GM21737 (cell line): Measurements from ENCODE around the gene SVIP.

Experiments used
- ATAC-seq: cut with Tn5 transposase; IDR thresholded peaks from one replicate; pipeline ENCODE4 v1.9.1; 2021; ENCODE audit warnings: mild to moderate bottlenecking, moderate library complexity; ENCODE audit not compliant: unreplicated experiment

SVIP gene

GRCh38 chr11:22829231-22830081 lies at the start of gene SVIP:
SVIP (minus strand) TSS chr11:22829801; CDS start chr11:22829748, 53 bp downstream.
- peak; percentile 96 for ATAC-seq

DNA sequence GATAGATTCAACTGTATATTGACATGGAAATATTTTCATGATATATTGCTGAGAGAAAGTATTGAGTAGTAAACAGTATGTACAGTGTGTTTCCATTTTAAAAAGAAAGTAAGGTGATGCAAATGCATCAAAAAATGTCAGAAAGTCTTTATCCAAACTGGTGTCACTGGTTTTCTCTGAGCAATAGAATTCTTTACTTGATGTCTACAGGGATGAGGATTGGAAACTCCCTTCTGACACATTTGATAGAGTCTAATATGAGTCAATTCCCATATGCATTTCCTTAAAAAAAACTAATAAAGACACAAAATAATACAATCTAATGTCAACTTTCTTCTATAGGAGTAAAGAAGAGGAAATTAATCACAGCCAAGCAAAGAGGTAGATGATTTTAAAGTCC lies 49.0 kb upstream of the SVIP start:
- ATAC-seq, result no peak

DNA sequence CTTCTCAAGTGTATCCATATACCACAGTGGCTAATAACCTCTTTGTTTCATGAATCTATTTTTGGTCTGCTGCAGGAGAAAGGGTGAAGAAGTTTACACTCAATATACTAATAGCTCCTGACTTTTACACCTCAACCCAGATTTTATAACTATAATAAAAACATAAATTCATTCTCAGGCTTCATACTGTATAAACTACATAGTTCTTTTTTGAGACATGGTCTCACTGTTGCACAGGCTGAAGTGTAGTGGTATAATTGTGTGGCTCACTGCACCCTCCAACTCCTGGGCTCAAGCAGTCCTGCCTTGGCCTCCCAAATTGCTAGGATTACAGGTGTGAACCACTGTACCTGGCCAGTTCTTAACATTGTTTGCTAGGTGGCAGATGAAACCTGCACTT lies 48.4 kb upstream of the SVIP start:
- no peak for ATAC-seq

GRCh38 chr11:22875869-22876473 lies 46.4 kb upstream of the SVIP start:
- ATAC-seq, result peak; percentile 98

DNA sequence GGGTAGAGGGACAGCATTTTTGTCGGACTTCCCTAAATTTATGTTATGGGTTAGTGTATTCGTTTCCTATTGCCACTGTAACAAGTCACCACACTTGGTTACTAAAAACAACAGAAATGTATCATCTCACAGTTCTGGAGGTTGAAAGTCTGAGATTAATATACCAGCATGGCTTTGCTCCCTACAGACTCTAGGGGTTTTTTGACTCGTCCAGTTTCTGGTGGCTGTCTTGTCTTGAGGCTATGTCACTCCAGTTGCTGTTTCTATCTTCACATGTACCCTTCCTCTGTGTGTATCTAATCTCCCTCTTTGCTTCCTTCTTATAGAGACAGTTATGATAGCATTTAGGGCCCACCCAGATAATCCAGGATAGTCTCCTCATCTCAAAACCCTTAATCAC lies 39.7 kb upstream of the SVIP start:
- ATAC-seq, result no peak

- no peak for ATAC-seq
These were observed 30.6 kb upstream of the SVIP start, which contains the start of gene CCDC179 for GRCh38 chr11:22860241-22860640. CCDC179 (minus strand) TSS chr11:22860474; CDS start chr11:22860421, 53 bp downstream.

GRCh38 chr11:22859756-22860155 lies 30.2 kb upstream of the SVIP start:
- ATAC-seq, result no peak

- ATAC-seq, result no peak
These were observed 21.9 kb upstream of the SVIP start for GRCh38 chr11:22851477-22851876.

DNA sequence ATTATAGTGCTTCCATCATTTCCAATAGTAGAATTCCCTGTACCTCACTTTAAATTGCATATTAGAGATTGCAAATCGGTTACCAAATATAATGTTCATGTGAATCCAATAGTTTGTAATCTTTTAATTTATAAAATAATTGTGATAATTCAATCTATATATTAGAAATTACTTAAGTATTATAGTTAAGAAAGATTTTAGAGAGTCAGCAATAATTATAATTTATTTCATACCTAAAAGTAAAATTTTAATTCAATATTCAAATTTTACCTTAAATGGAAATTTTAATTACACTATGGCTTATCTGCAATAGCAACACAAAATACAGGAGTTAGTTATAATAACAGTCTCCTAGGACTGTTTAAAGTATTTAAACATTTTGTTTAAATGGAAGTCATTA lies 17.1 kb upstream of the SVIP start:
- ATAC-seq, result no peak

DNA sequence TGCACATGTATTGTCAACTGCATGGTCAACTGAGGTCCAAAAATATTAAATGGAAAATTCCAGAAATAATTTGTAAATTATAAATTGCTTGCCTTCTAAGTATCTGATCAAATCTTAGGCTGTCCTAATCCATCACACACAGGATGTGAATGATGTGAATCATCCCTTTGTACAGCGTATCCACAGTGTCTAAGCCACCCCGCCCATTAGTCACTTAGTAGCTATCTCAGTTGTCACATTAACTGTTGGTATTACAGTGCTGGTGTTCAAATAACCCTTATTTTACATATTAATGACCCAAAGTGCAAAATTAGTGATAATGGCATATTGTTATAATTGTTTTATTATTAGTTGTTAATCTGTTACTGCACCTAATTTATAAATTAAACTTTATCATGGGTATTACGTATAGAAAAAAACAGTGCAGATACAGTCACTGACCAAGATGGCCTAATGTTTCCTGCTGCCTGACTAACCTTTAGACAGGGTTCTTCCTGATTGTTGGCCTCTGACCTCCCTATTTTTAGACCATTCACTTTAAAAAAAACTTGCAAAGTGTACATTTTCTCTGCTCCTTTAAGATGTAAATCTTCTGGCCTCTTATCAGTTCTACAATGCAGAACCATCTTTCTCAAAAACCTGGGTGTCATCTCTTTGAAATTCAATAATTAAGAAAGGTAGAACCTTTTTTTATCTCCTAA lies 2.9 kb upstream of the SVIP start:
- ATAC-seq, result no peak

GRCh38 chr11:22830082-22830414 lies 447 bp upstream of the SVIP start:
- no peak for ATAC-seq

DNA sequence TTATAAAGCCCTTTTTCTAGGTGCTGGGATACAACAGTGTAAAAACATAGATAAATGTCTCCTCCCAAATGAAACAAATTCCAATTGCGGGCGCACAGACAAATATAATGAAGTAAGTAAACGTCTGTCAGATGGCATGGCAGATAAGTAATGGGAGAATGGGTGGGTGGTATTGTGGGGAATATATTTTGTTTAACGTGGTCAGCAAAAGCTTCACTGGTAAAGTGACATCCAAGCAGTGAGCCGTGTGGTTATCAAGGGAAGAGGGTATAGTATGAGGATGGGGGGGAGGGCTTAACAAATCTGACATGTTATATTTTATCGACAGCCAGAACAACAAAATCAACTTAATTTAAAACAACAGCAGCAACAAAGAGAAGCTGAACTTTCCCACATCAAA lies 1.2 kb downstream of the SVIP start:
- ATAC-seq, result no peak

DNA sequence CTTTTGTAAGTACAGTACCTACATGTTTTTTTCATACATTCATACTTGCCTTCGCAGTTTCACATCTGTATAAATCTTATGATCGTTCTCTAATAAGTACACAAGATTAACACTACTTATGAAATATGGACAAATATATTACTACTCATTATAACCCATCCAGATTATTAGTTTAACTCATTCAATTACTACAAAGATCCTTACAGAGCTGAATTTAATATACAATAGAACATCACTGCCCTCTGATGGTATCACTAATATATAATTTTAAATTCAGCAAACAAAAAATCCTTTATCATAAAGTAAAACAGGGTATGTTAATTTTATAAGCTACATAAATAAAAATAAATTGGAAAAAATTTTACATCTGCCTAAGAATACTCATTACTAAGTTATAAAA lies 7.4 kb downstream of the SVIP start:
- no peak for ATAC-seq

GRCh38 chr11:22809893-22810292 lies 19.7 kb downstream of the SVIP start:
- ATAC-seq, result no peak

DNA sequence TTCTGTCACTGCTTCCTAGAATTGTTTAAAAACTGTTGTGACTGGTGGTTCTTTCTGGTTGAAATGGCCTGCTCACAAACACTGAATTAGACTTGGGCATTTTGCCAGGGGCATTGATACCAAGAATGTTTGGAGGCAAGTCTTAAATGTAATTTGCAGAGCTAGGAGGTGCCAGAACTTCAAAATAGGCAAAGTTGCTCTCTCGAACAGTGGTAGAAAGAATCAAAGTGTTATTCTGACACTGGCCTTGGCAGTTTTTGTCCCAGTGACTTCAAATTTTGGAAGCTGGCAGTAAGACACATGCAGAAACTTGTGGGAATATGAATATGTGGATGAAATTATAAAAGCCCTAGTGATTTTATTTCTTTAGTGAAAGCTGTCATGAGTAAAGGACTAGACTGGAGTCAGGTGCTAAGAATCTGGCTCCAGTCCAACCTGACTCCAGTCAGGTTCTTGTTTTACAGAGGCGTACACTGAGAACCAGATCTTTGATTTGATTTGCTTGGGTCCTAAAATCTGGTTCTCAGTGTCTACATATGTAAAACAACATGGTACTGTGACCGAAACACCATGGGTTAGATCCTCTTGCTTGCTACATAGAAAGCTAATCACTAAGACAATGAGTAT lies 20.9 kb downstream of the SVIP start:
- ATAC-seq, result peak; percentile 14

DNA sequence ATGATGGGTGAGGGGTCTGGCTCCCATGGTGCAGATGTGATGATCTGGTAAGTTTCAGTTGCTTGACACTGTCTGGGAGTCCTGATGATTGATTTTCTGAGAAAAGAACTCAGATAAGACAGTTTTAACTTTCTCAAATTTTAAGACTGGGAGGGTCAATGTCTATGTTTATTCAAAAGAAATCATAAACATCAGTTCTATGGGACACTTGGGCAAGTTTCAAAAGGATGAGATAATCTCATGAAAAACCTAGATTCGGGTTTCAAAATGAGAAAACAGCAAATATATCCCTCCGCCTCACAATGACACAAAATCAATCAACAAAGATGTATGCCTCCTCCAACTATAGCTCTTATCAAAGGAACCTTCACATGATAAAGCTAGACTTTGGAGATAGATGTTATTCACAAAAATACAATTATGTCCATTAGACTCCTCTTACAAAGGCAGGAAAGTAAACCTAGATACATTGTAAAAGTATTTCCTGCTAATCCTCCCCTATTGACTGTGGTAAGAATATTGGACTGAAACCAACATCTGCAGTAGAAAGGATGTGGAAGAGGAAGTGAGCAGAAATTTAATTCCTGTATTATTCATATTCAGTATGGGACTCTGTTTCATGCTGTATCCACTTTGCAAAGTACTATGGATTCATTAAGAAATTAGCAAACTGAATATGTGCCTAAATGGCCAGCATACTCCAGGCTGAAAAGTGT lies 21.6 kb downstream of the SVIP start:
- ATAC-seq, result peak; percentile 91

GRCh38 chr11:22807391-22807790 lies 22.2 kb downstream of the SVIP start:
- no peak for ATAC-seq

DNA sequence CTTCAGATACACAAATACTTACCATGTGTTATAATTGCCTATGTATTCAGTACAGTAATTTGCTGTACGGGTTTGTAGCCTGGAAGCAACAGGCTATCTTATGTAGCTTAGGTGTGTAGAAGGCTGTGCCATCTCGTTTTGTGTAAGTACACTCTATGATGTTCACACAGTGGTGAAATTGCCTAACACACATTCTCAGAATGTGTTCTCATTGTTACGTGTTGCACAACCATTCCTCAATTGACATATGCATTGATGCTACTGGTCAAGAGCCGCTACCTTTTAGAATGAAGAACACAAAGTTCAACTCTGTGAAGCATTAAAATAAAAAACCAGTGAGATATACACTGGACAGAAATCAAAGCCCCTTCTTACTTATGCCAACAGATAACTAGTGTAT lies 26.7 kb downstream of the SVIP start:
- no peak for ATAC-seq

DNA sequence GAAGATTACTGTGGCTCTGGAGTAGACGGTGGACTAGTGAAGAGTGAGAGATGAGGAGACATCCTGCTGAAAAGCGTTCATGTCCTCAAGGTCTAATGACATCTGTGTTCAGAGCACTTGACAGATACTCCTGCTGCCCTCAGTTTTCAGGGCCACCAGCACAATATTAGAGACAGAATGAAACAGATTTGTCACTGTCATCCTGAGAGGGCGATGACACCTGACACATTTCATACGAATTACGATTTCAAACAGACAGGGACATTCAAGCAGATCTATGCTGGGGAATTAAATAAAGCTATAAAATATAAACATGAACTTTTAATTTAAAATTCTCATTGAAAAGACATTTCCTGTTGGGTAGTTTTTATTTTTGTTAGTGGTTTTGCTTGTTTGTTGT lies 29.1 kb downstream of the SVIP start:
- ATAC-seq, result no peak

DNA sequence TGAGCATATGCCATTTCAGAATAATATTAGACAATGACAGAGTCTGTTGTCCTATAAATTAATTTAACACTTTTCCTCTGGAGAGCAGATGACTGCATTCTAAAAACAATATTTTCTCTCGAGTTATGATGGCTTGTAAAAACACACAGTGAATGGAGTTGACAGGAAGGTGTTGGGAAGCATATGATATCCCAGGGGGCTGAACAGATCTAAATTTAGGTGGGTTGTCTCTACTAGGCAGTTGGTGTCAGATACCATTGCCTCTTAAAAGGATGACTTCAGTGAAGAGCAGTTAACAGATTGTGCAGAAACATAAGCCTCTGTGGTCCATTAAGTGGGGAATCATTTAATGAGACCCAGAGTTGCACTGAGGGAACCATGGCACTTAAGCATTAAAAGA lies 30.7 kb downstream of the SVIP start:
- no peak for ATAC-seq

GRCh38 chr11:22797047-22797446 lies 32.6 kb downstream of the SVIP start:
- ATAC-seq, result no peak
